Uterus (tissue), 4 donors: ENCODE results near the gene RRP8. TPM values are rescaled to one million over a fixed set of nuclear protein-coding genes. Genes with fewer than 3 reads are reported as not detected.

Experiments used
- DNase-seq, 2 donors: peaks; one replicate each; pipeline ENCODE4 v3.0.0-alpha.2; 2019 to 2020
- H3K27ac ChIP-seq, 2 donors: fragments of 200-600 bp; sonication (generic); 1 replicate in 1 of 2; 2 replicates in 1 of 2; pipeline ENCODE4 v1.5.1; 2016 to 2018
- H3K27me3 ChIP-seq, 2 donors: fragments of 200-600 bp; sonication (generic); one replicate each; pipeline ENCODE4 v1.5.1; 2018 to 2019; ENCODE audit warnings: control low read depth in 1 of 2
- H3K36me3 ChIP-seq, 2 donors: fragments of 200-600 bp; sonication (generic); one replicate each; pipeline ENCODE4 v1.5.1; 2019; ENCODE audit warnings: control low read depth in 1 of 2
- H3K4me1 ChIP-seq, 2 donors: fragments of 200-600 bp; sonication (generic); one replicate each; pipeline ENCODE4 v1.5.1; 2018 to 2019; ENCODE audit warnings: control low read depth in 1 of 2
- H3K4me3 ChIP-seq, 2 donors: fragments of 200-600 bp; sonication (generic); 1 replicate in 1 of 2; 2 replicates in 1 of 2; pipeline ENCODE4 v1.5.1; 2018 to 2019; ENCODE audit warnings: mild to moderate bottlenecking in 1 of 2
- H3K9me3 ChIP-seq, 2 donors: fragments of 200-600 bp; sonication (generic); one replicate each; pipeline ENCODE4 v1.5.1; 2019; ENCODE audit warnings: control low read depth in 1 of 2
- POLR2A ChIP-seq, 2 donors: fragments of 450-650 bp; IDR thresholded peaks; one replicate each; pipeline ENCODE4 v1.6.1; 2016; ENCODE audit warnings: antibody characterized with exemption in 2 of 2, mild to moderate bottlenecking in 1 of 2, moderate library complexity in 1 of 2
- intact Hi-C: fragments of 100-400 bp; cut with DNase I; formaldehyde crosslinking; loops from one replicate; pipeline ENCODE4 v1.15.1; 2023; ENCODE audit warnings: low total_unique reads
- total RNA-seq, 4 donors: library from RNA; depleted of rRNA in 3 of 4; stranded (reverse); fragments of >200 nt in 3 of 4; gene quantifications; one replicate each; pipeline versions ENCODE4 v1.1.0 to v1.2.4, GENCODE V29; 2014 to 2023
- TF ChIP-seq, protein P1 (sequence below), 4 experiments: fragments of 200-600 bp in 2 of 4; fragments of 450-650 bp in 2 of 4; sonication (generic) in 2 of 4; IDR thresholded peaks; one replicate each; pipeline ENCODE4 v1.5.1; 2016 to 2019; ENCODE audit warnings: antibody characterized with exemption in 4 of 4, mild to moderate bottlenecking in 2 of 4, moderate library complexity in 1 of 4
- donor health status: DM: yes; HTN: yes; CAD: no.

The RRP8 gene
- total RNA-seq, 4 donors from 2014 or later, result 12.6 to 41.2 (median 26.9) TPM

GRCh38 chr11:6583584-6583983 is 19.8 kb downstream of the RRP8 start:
- TF ChIP-seq, protein P1, sequence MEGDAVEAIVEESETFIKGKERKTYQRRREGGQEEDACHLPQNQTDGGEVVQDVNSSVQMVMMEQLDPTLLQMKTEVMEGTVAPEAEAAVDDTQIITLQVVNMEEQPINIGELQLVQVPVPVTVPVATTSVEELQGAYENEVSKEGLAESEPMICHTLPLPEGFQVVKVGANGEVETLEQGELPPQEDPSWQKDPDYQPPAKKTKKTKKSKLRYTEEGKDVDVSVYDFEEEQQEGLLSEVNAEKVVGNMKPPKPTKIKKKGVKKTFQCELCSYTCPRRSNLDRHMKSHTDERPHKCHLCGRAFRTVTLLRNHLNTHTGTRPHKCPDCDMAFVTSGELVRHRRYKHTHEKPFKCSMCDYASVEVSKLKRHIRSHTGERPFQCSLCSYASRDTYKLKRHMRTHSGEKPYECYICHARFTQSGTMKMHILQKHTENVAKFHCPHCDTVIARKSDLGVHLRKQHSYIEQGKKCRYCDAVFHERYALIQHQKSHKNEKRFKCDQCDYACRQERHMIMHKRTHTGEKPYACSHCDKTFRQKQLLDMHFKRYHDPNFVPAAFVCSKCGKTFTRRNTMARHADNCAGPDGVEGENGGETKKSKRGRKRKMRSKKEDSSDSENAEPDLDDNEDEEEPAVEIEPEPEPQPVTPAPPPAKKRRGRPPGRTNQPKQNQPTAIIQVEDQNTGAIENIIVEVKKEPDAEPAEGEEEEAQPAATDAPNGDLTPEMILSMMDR (IDR thresholded peaks at IDR 0.05), result no peak
- no peak for TF ChIP-seq POLR2A (IDR thresholded peaks at IDR 0.05)
- H3K4me3 ChIP-seq, result no peak overlapping the region
- H3K36me3 ChIP-seq, result no peaks in the 10 kb centered on the region
- no peak for DNase-seq
- H3K27me3 ChIP-seq, result no peaks in the 10 kb centered on the region
- H3K9me3 ChIP-seq, result peaks cover 0 to 9% of the 10 kb centered on the region in 2 donors
- intact Hi-C loops, result no loop called here
- no peaks in the 10 kb centered on the region for H3K4me1 ChIP-seq
- no peak overlapping the region for H3K27ac ChIP-seq

GRCh38 chr11:6579681-6580080 is 23.7 kb downstream of the RRP8 start:
- DNase-seq, result no peak
- intact Hi-C loops, result no loop called here
- H3K27ac ChIP-seq, result no peak overlapping the region

GRCh38 chr11:6578134-6578533 is 25.3 kb downstream of the RRP8 start:
- intact Hi-C loops, result no loop called here
- Histone ChIP-seq H3K27ac (no peak overlapping the region), H3K27me3 (no peaks in the 10 kb centered on the region), H3K4me1 (peaks cover 0 to 11% of the 10 kb centered on the region in 2 donors), H3K4me3 (no peak overlapping the region), H3K9me3 (peaks cover 0 to under 1% of the 10 kb centered on the region in 2 donors), H3K36me3 (no peaks in the 10 kb centered on the region)
- TF ChIP-seq, protein P1 (IDR thresholded peaks at IDR 0.05), result no peak
- no peak for TF ChIP-seq POLR2A (IDR thresholded peaks at IDR 0.05)
- no peak for DNase-seq

More at GRCh38 chr11:6579681-6580080, 23.7 kb downstream of the RRP8 start:
- H3K4me3 ChIP-seq, result no peak overlapping the region
- H3K27me3 ChIP-seq, result no peaks in the 10 kb centered on the region
- H3K36me3 ChIP-seq, result no peaks in the 10 kb centered on the region
- H3K9me3 ChIP-seq, result peaks cover 0 to 9% of the 10 kb centered on the region in 2 donors
- peaks cover 0 to 11% of the 10 kb centered on the region in 2 donors for H3K4me1 ChIP-seq
- TF ChIP-seq, protein P1 (IDR thresholded peaks at IDR 0.05), result no peak
- no peak for TF ChIP-seq POLR2A (IDR thresholded peaks at IDR 0.05)

DNA sequence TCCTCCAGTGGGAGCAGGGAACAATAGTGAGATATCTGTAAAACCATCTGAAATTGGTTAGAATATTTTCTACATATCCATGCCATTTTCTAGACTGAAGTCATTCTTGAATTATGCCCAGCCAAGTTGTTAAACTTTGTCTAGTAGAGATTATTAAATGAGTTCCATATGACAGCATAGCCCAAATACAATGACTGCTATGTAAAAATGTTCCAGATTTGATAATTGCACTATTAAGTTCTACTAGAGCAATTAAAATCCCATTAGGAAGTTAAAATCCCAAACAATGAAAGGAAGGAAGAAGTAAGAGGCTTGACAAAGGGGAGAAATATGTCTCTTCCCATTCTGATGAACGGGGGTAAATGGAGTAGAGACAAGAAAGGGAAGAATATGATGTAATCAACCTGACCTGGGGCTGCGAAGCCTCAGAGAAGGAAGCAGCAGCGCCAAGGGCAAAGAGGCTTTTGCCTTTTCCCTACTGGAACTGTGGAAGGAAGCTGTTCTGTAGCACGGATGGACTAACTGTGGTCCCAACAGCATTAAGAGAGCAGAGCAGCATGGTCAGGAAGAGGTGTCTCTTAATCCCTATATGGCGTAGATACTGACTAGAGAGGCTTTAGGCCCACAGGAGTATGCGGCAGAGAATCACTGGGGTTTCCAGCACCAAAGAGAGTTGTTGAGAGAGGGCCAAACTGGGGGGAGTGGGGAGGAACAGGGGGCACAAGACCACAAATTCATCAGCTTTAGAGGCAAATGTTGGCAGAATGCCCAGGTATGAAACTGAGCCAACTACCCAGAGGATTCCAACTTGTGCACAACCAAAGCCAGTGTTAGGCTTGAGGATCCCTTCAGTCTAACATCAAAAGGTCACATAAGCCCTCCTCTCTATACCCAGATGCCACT is 26.7 kb downstream of the RRP8 start:
- intact Hi-C loops, result no loop called here
- Histone ChIP-seq H3K4me3 (no peak overlapping the region), H3K9me3 (no peaks in the 10 kb centered on the region), H3K27me3 (no peaks in the 10 kb centered on the region), H3K36me3 (no peaks in the 10 kb centered on the region), H3K4me1 (peaks cover 0 to 11% of the 10 kb centered on the region in 2 donors), H3K27ac (peak overlapping the region; percentile 59 to 67)
- peak; percentile 46 to 48 for DNase-seq
- TF ChIP-seq POLR2A (IDR thresholded peaks at IDR 0.05), result no peak
- TF ChIP-seq, protein P1 (IDR thresholded peaks at IDR 0.05), result no peak
